HG03060 (cell line): ENCODE data around the gene CSNK2B.

ENCODE experiments used
- ATAC-seq: cut with Tn5 transposase; IDR thresholded peaks from one replicate; pipeline ENCODE4 v1.9.1; 2021; ENCODE audit warnings: low read depth, moderate number of reproducible peaks; ENCODE audit not compliant: unreplicated experiment

CSNK2B gene

DNA sequence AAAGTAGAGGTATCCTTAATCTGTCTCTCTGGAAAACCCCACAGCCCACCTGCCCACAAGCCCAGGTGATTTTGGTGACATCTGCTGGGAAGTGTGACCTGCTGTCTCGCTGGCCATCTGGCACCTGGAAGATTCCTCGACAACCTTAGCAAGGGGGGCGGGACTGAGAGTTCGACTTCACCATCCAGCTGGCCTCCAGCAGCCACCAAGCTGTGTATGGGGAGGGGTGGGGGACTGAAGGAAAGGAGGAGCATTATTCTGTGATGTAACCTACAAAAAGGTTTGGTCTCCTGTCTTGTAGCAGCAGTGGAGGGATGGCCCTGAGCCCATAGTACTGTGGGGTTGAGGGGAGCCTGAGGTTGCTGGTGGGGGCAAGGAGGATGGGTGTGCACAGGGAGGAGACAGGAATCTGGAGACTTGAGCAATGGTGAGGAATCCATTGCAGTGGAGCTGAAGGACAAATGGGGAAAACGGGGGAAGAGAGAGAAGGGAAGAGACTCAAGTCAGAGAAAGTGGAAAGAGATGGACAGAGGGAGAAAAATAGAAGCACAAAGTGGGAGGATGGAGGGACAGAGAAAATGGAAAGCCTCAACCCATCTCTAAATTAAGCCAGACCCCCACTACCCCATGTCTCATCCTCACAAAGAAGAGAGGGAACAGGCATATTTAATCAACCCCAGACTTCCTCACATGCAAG lies 44.8 kb downstream of the CSNK2B start:
- ATAC-seq = no peak

DNA sequence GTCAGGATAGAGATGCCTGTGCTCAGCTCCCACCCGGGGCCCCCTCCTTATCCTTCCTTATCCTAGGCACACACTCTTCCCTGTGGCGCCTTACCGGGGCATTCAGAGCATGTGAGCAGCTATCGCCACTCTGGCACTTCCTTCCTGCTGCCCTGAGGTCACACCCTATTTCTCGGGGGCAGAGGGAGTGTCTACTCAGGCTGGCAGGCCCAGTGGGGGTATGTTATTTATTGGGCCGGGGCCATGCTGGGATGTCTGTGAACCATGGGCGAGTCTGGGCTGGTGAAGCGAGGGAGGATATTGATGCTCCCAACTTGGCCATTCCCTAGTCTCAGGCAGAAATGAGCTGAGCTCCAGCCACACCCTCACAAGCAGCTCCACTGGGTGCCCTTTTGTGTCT lies 45.4 kb downstream of the CSNK2B start:
- no peak for ATAC-seq

DNA sequence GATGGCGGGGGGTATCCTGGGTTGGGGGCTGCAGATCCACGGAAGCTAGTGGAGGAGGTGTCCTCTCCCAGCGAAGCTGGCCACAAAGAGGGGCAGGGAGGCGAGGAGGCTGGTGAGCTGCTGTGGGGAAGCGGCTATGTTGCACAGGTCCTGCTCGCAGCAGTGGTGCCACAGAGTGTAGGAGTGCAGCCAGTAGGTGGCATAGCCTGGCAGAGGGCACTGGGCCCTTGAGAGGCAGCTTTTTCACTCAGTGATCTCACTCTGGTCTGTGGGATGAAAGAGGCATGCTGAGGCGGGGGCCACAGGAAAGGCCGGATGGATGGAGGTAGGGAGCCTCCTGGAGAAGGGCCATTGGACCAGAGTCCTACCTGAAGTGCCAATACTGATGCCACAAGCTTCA lies 46.4 kb downstream of the CSNK2B start:
- ATAC-seq = no peak

DNA sequence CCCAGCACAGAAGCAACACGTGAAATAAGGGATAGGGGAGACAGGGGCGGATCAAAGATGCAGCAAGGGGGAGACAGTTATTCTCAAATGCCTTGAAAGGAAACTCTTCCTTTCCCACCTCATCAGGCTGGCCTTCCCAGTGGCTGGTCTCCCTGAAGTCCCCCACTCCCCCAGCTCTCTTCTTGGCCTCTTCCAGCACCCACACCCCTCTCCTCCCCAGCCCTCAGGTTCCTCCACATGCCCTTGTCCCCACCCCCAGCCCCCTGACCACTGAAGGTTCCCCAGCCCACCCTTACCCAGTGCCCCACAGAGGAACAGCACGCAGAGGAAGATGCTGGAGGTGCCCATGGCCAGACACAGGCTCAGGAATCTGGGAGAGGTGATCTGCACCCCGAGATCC lies 47.6 kb downstream of the CSNK2B start:
- no peak for ATAC-seq

DNA sequence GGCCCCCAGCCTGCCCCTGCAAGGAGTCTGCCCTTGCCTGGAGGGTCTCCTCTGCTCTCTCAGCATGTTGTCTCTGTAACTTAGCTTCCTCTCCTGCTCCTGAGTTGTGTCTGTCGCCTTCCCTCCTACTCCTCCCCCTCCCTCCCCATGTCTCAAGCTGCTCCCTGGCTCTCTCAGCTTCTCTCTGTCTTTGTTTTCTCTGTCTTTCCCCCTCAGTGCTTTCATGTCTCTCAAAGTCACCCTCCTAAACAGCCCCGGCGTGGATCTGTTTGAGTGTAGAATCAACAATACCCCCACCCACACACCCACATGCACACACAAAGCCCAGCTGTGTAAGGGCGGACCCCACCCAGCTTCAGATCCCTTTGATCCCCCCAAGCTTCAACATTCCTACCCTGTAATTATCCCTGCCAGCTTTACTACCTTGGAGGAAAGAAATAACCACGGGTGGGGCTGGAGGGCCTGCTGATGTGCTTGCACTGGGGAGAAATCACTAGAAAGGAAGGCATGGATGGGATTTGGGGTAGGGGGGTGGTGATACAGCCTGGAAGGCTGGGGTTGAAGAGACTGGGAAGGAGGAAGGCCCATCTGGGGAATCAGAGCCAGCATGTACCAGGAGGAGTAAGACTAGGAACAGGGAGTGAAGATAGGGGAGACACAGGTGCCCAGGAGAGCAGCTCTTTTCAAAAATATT lies 48.3 kb downstream of the CSNK2B start:
- no peak for ATAC-seq

DNA sequence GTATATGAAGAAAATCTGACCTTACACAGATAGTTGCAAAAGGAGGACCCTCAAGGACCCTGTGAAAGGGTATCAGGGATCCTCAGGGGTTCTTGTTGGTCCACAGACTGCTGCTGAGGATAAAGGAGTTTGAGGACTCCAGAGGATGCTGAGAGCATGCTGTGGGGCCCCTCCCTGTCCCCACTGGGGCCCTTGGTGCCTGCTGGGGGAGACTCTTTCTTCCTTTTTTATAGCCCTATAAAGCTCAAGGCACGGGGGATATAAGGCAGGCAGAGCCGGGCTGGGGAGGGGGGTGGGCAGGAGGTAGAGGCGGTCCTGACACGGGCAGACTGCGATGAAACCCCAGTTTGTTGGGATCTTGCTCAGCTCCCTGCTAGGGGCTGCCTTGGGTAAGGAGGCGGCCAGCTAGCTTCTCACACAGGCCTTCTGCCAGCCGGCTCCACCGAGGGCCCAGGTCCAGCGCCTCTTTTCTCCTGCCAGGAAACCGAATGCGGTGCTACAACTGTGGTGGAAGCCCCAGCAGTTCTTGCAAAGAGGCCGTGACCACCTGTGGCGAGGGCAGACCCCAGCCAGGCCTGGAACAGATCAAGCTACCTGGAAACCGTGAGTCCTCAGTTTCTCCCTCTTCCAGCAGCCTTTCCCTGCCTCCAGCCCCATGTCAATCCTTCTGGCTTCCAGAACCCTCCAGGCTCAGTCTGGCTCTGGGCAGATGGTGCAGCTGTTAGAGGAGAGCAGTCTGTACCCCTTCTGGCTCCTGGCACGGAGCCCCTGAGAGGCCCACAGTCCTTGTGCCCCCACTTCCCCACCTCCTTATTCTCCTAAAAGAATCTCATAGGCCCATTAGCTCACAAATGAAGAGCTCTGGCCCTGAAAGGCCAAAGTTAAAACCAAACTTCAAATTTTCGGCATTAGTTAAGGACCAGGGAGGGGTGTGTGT lies 49.4 kb downstream of the CSNK2B start, which contains the start of gene LY6G6D:
TSS of gene LY6G6D (plus strand) at position 327 of the 937 bp plus-strand sequence. CDS start at position 335, 8 bp downstream.
- no peak for ATAC-seq

DNA sequence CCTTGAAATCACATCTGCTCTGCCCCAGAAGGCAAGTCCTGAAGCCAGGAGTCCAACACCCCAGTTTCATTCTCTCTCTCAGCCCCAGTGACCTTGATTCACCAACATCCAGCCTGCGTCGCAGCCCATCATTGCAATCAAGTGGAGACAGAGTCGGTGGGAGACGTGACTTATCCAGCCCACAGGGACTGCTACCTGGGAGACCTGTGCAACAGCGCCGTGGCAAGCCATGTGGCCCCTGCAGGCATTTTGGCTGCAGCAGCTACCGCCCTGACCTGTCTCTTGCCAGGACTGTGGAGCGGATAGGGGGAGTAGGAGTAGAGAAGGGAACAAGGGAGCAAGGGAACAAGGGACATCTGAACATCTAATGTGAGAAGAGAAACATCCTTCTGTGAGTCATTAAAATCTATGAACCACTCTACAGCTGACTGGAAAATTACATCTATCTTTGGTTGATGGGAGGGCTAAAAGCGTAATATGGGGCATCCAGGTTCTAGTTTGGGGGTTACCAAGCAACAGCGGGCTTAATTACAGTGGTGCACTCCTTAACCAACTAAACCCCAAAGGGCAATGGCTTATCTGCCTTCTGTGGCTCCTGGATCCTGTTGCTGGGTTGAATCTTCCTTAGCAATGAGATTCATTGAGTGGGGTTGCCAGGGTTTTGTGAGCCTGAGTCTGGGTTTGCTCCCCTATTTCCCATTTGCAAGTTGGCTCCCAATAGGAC lies 51.8 kb downstream of the CSNK2B start:
- ATAC-seq = no peak

DNA sequence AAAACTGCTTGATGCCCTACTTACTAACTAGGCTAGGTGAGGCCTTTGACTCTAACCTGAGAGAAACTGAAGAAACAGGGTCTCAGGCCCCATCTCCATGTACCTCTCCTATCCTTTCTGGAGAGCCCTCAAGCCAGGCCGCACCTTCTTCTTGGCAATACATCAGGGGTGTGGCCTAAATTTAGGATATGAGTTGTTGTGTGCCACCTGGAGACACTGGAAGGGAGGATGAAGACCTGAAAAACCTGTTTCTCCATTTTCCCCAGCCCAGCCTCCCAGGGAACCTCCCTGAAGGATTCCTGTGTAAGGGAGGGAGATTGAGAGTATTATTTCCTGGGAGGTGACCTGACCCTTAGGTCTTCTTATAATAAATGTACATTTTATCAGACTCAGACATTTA lies 52.4 kb downstream of the CSNK2B start:
- no peak for ATAC-seq

DNA sequence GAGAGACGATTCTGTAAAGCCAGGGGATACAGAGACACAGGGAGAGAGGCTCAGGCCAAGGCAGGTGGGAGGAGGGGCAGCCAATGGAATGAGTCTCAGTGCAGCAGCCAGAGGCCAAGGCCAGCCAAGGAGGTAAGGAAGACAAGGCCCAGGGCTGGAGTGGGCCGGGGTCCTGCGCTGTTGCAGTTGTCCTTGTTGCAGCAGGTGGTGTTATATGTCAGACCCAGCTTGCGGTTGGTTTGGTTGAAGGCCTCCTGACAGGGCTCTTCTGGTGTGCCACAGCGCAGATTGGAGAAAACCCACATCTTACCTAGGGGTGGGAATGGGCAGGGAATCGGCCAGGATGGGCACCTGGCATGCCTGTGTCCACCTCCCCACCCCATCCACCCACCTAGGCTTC lies 53.1 kb downstream of the CSNK2B start:
- ATAC-seq = no peak
